Measurements from ENCODE around the gene WAC. TPM values are rescaled to one million over a fixed set of nuclear protein-coding genes. Genes with fewer than 3 reads are reported as not detected.

The WAC gene
- total RNA-seq, 1 experiment from 2014 or later = 93.9 TPM

DNA sequence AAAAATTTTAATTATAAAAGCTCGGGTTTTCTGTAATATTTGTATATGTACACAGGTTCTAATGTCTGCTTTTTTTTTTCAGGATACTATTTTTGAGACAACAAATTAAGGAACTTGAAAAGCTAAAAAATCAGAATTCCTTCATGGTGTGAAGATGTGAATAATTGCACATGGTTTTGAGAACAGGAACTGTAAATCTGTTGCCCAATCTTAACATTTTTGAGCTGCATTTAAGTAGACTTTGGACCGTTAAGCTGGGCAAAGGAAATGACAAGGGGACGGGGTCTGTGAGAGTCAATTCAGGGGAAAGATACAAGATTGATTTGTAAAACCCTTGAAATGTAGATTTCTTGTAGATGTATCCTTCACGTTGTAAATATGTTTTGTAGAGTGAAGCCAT, 86.5 kb downstream of the WAC start:
- TF ChIP-seq EZH2 (IDR thresholded peaks at IDR 0.05; ENCODE audit: low read depth) = no peak
- TF ChIP-seq, protein P1, sequence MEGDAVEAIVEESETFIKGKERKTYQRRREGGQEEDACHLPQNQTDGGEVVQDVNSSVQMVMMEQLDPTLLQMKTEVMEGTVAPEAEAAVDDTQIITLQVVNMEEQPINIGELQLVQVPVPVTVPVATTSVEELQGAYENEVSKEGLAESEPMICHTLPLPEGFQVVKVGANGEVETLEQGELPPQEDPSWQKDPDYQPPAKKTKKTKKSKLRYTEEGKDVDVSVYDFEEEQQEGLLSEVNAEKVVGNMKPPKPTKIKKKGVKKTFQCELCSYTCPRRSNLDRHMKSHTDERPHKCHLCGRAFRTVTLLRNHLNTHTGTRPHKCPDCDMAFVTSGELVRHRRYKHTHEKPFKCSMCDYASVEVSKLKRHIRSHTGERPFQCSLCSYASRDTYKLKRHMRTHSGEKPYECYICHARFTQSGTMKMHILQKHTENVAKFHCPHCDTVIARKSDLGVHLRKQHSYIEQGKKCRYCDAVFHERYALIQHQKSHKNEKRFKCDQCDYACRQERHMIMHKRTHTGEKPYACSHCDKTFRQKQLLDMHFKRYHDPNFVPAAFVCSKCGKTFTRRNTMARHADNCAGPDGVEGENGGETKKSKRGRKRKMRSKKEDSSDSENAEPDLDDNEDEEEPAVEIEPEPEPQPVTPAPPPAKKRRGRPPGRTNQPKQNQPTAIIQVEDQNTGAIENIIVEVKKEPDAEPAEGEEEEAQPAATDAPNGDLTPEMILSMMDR (conservative IDR thresholded peaks at IDR 0.05) = no peak
- DNase-seq = no peak
- Histone ChIP-seq H3K4me1 (replicated peaks; ENCODE audit: insufficient read depth) (no peaks in the 10 kb centered on the region), H3K9me2 (ENCODE audit: insufficient read depth) (no peaks in the 10 kb centered on the region), H3K9me3 (ENCODE audit: insufficient read depth, low read depth) (no peaks in the 10 kb centered on the region), H4K20me1 (ENCODE audit: insufficient read depth) (peaks cover 10% of the 10 kb centered on the region), H3K4me3 (no peak overlapping the region), H3K4me2 (no peak overlapping the region), H3K27me3 (ENCODE audit: insufficient read depth, low read depth) (no peaks in the 10 kb centered on the region), H3K36me3 (ENCODE audit: low read depth) (peaks cover 30% of the 10 kb centered on the region), H3F3A (ENCODE audit: insufficient read depth, low read depth) (peaks cover 19% of the 10 kb centered on the region; the same call in 1 of the 2 replicates), H3K27ac (no peak overlapping the region), H2AFZ (no peak overlapping the region), H3K79me2 (ENCODE audit: low read depth) (no peaks in the 10 kb centered on the region)
- POLR2A ChIA-PET (ENCODE audit: unreplicated experiment) = interaction anchor here (0.6 kb wide), 1 partner anchor 82 kb away, joined by 3 read pairs; no protein-coding TSS in a partner anchor
- intact Hi-C loops (cut with micrococcal nuclease; ENCODE audit: unreplicated experiment) = no loop called here
- CTCF ChIA-PET = no interaction called here
- no TSS peak for BruUV-seq (replicated peaks)

DNA sequence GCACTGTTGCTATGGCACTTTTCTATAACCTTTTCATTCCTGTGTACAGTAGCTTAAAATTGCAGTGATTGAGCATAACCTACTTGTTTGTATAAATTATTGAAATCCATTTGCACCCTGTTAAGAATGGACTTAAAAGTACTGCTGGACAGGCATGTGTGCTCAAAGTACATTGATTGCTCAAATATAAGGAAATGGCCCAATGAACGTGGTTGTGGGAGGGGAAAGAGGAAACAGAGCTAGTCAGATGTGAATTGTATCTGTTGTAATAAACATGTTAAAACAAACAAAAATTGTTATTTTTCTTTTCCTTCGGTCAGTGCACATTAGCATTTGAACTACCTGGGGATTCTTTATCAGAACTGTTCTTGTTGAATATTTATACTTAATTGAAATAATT, 87.3 kb downstream of the WAC start:
- POLR2A ChIA-PET (ENCODE audit: unreplicated experiment) = no interaction called here

DNA sequence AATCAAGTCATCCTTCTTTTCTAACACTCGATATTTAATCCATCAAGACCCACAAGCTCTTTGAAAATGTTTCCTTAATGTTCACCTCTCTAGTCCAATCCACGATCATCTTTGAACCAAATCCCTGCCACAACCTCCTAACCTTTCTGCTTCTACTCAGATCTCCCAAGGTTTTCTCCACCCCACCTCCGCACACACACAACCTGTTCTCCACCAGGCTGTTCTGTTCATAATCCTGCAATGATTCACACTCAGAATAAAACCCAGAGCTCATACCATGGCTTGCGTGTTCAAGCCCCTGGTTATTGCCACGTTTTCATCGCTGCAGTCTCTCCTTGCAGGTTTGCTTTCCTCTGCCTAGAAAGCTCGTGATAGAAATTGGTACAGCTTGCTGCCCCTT, 90.6 kb downstream of the WAC start:
- H3K4me3 ChIP-seq = no peak overlapping the region
- H3K27me3 ChIP-seq (ENCODE audit: insufficient read depth, low read depth) = no peaks in the 10 kb centered on the region
- TF ChIP-seq, protein P1 (conservative IDR thresholded peaks at IDR 0.05) = no peak
- no peak for TF ChIP-seq EZH2 (IDR thresholded peaks at IDR 0.05; ENCODE audit: low read depth)
- peaks cover 15% of the 10 kb centered on the region; the same call in 1 of the 2 replicates for H3F3A ChIP-seq (ENCODE audit: insufficient read depth, low read depth)
- intact Hi-C loops (cut with micrococcal nuclease; ENCODE audit: unreplicated experiment) = no loop called here
- H3K9me2 ChIP-seq (ENCODE audit: insufficient read depth) = no peaks in the 10 kb centered on the region
- peaks cover 8% of the 10 kb centered on the region for H4K20me1 ChIP-seq (ENCODE audit: insufficient read depth)
- H3K27ac ChIP-seq = no peak overlapping the region
- H3K79me2 ChIP-seq (ENCODE audit: low read depth) = no peaks in the 10 kb centered on the region
- DNase-seq = no peak
- H3K4me2 ChIP-seq = no peak overlapping the region
- ChIA-PET CTCF (interaction anchor here (0.8 kb wide), 1 partner anchor 681 kb away, joined by 5 read pairs; no protein-coding TSS in a partner anchor), POLR2A (ENCODE audit: unreplicated experiment) (no interaction called here)
- H3K4me1 ChIP-seq (replicated peaks; ENCODE audit: insufficient read depth) = peaks cover 3% of the 10 kb centered on the region; the same call in 1 of the 2 replicates
- no peak overlapping the region for H2AFZ ChIP-seq
- BruUV-seq (replicated peaks) = no TSS peak
- H3K36me3 ChIP-seq (ENCODE audit: low read depth) = peaks cover 5% of the 10 kb centered on the region; the same call in 1 of the 2 replicates
- no peaks in the 10 kb centered on the region for H3K9me3 ChIP-seq (ENCODE audit: insufficient read depth, low read depth)

More for the DNA sequence above, 87.3 kb downstream of the WAC start:
- no peaks in the 10 kb centered on the region for H3K9me3 ChIP-seq (ENCODE audit: insufficient read depth, low read depth)
- H3K4me3 ChIP-seq = no peak overlapping the region
- no peak overlapping the region for H3K27ac ChIP-seq
- no peak overlapping the region for H2AFZ ChIP-seq
- peaks cover 19% of the 10 kb centered on the region; the same call in 1 of the 2 replicates for H3F3A ChIP-seq (ENCODE audit: insufficient read depth, low read depth)
- no TSS peak for BruUV-seq (replicated peaks)
- DNase-seq = no peak
- CTCF ChIA-PET = no interaction called here
- H3K79me2 ChIP-seq (ENCODE audit: low read depth) = no peaks in the 10 kb centered on the region
- H3K36me3 ChIP-seq (ENCODE audit: low read depth) = peaks cover 22% of the 10 kb centered on the region
- H3K27me3 ChIP-seq (ENCODE audit: insufficient read depth, low read depth) = no peaks in the 10 kb centered on the region
- no peak overlapping the region for H3K4me2 ChIP-seq
- H3K9me2 ChIP-seq (ENCODE audit: insufficient read depth) = no peaks in the 10 kb centered on the region
- H3K4me1 ChIP-seq (replicated peaks; ENCODE audit: insufficient read depth) = no peaks in the 10 kb centered on the region
- intact Hi-C loops (cut with micrococcal nuclease; ENCODE audit: unreplicated experiment) = no loop called here
- peaks cover 10% of the 10 kb centered on the region for H4K20me1 ChIP-seq (ENCODE audit: insufficient read depth)
- TF ChIP-seq, protein P1 (conservative IDR thresholded peaks at IDR 0.05) = no peak
- no peak for TF ChIP-seq EZH2 (IDR thresholded peaks at IDR 0.05; ENCODE audit: low read depth)

Measured in PC-9 (cell line).